GM20000 (cell line): Measurements from ENCODE around the gene PAEP.

ENCODE experiments used
- DNase-seq: peaks from one replicate; pipeline ENCODE4 v3.0.0; 2012; ENCODE audit warnings: low spot score
- CTCF ChIP-seq: IDR thresholded peaks from 2 replicates; pipeline ENCODE4 v1.5.1; 2012; ENCODE audit warnings: mild to moderate bottlenecking, control low read depth; ENCODE audit errors: extremely low read depth, missing control alignments

The PAEP gene

GRCh38 chr9:135581636-135582426, 20.3 kb downstream of the PAEP start:
- TF ChIP-seq CTCF: no peak
- no peak for DNase-seq

GRCh38 chr9:135582541-135582940, 21.0 kb downstream of the PAEP start:
- no peak for DNase-seq
- no peak for TF ChIP-seq CTCF

- no peak for TF ChIP-seq CTCF
- no peak for DNase-seq
Measured at GRCh38 chr9:135582966-135583687, 21.6 kb downstream of the PAEP start.

- TF ChIP-seq CTCF: no peak
- DNase-seq: no peak
Measured at GRCh38 chr9:135583688-135584011, 22.1 kb downstream of the PAEP start.

- DNase-seq: no peak
- no peak for TF ChIP-seq CTCF
Measured at GRCh38 chr9:135584371-135584770, 22.8 kb downstream of the PAEP start.

- DNase-seq: no peak
- TF ChIP-seq CTCF: no peak
Measured at GRCh38 chr9:135584934-135585333, 23.4 kb downstream of the PAEP start.

GRCh38 chr9:135586601-135587109, 25.1 kb downstream of the PAEP start:
- no peak for DNase-seq
- TF ChIP-seq CTCF: no peak
